ENCODE data around the gene PTPRM.

GRCh38 chr18:7630731-7631442 lies 63.8 kb downstream of the PTPRM start:
- TF ChIP-seq CTCF (IDR thresholded peaks at IDR 0.05) (no peak), POLR2A (IDR thresholded peaks at IDR 0.05) (no peak)

All from lower leg skin (tissue), 3 donors.